ENCODE data around the gene B4GALNT2. TPM values are rescaled to one million over a fixed set of nuclear protein-coding genes. Genes with fewer than 3 reads are reported as not detected.
"Not testable (repeated sequence)": the region's sequence is repeated elsewhere in the genome, so short reads cannot be mapped to it uniquely, and the experiment has no call there.

B4GALNT2 gene
- polyA plus RNA-seq, 1 donor from 2014 or later = not detected

DNA sequence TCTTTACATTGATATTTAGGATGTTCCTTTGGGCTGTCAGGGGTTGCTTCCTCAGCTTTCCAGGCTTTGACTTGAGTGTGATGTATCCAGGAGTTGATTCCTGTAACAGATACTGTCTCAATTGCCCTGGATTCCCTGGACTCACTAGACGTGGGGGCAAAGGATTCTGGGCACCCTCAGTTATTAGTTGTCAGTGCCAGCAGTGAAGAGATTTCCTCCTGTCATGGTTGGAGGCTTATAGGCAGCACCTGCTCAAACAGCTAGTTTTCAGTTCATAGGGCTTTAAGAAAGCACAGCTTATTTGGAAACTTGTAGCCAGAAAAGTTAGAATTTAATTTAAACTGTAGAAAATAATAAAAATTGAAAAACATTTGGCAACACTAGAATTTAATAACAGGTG lies 9.5 kb upstream of the B4GALNT2 start:
- Histone ChIP-seq H2AFZ (ENCODE audit: low read depth, low read length) (no peak overlapping the region), H3K27me3 (ENCODE audit: insufficient read depth, low read depth, low read length) (no peaks in the 10 kb centered on the region), H3K9ac (ENCODE audit: low read length) (no peak overlapping the region), H3K4me2 (ENCODE audit: low read length) (no peak overlapping the region), H3F3A (ENCODE audit: insufficient read depth, low read length, poor library complexity, severe bottlenecking) (no peaks in the 10 kb centered on the region), H4K20me1 (ENCODE audit: insufficient read depth) (no peaks in the 10 kb centered on the region), H3K9me2 (ENCODE audit: insufficient read depth, low read length) (no peaks in the 10 kb centered on the region), H3K79me2 (replicated peaks; ENCODE audit: insufficient read depth, low read length) (no peaks in the 10 kb centered on the region), H3K4me3 (ENCODE audit: low read length) (no peak overlapping the region), H3K27ac (ENCODE audit: low read length) (no peak overlapping the region), H3K36me3 (ENCODE audit: insufficient read depth, low read length) (no peaks in the 10 kb centered on the region), H3K9me3 (ENCODE audit: low read length) (no peaks in the 10 kb centered on the region)
- no peak for TF ChIP-seq POLR2AphosphoS5 (IDR thresholded peaks at IDR 0.05)
- TF ChIP-seq TAF1 (IDR thresholded peaks at IDR 0.05; ENCODE audit: low read depth) = no peak
- TF ChIP-seq, protein P1, sequence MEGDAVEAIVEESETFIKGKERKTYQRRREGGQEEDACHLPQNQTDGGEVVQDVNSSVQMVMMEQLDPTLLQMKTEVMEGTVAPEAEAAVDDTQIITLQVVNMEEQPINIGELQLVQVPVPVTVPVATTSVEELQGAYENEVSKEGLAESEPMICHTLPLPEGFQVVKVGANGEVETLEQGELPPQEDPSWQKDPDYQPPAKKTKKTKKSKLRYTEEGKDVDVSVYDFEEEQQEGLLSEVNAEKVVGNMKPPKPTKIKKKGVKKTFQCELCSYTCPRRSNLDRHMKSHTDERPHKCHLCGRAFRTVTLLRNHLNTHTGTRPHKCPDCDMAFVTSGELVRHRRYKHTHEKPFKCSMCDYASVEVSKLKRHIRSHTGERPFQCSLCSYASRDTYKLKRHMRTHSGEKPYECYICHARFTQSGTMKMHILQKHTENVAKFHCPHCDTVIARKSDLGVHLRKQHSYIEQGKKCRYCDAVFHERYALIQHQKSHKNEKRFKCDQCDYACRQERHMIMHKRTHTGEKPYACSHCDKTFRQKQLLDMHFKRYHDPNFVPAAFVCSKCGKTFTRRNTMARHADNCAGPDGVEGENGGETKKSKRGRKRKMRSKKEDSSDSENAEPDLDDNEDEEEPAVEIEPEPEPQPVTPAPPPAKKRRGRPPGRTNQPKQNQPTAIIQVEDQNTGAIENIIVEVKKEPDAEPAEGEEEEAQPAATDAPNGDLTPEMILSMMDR (IDR thresholded peaks at IDR 0.05; ENCODE audit: poor library complexity, severe bottlenecking) = no peak
- no peak for TF ChIP-seq EP300 (conservative IDR thresholded peaks at IDR 0.05; ENCODE audit: poor library complexity, severe bottlenecking)

DNA sequence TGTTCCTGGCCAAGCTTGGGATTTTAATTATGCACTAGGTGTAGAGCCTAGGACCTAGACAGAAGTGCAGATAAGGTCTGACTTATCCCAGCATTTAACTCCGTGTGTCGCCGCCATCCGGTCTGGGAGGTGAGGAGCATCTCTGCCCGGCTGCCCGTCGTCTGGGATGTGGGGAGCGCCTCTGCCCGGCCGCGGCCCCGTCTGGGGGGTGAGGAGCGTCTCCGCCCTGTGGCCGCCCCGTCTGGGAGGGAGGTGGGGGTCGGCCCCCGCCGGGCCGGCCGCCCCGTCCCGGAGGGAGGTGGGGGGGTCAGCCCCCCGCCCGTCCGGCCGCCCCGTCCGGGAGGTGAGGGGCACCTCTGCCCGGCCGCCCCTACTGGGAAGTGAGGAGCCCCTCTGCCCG lies 7.1 kb upstream of the B4GALNT2 start:
- H3K9me2 ChIP-seq (ENCODE audit: insufficient read depth, low read length) = no peaks in the 10 kb centered on the region
- H3K9ac ChIP-seq (ENCODE audit: low read length) = no peak overlapping the region
- no peaks in the 10 kb centered on the region for H3F3A ChIP-seq (ENCODE audit: insufficient read depth, low read length, poor library complexity, severe bottlenecking)
- no peak overlapping the region for H3K27ac ChIP-seq (ENCODE audit: low read length)
- no peak overlapping the region for H3K4me3 ChIP-seq (ENCODE audit: low read length)
- no peaks in the 10 kb centered on the region for H4K20me1 ChIP-seq (ENCODE audit: insufficient read depth)
- no peaks in the 10 kb centered on the region for H3K79me2 ChIP-seq (replicated peaks; ENCODE audit: insufficient read depth, low read length)
- H3K36me3 ChIP-seq (ENCODE audit: insufficient read depth, low read length) = no peaks in the 10 kb centered on the region
- TF ChIP-seq EP300 (conservative IDR thresholded peaks at IDR 0.05; ENCODE audit: poor library complexity, severe bottlenecking) (no peak), SMC3 (conservative IDR thresholded peaks at IDR 0.05; ENCODE audit: poor library complexity) (no peak), MXI1 (conservative IDR thresholded peaks at IDR 0.05; ENCODE audit: poor library complexity, severe bottlenecking) (no peak), RAD21 (conservative IDR thresholded peaks at IDR 0.05) (no peak), EZH2 (IDR thresholded peaks at IDR 0.05; ENCODE audit: borderline replicate concordance, insufficient read depth, low read length, poor library complexity, severe bottlenecking) (no peak), POLR2AphosphoS5 (IDR thresholded peaks at IDR 0.05) (no peak), TAF1 (IDR thresholded peaks at IDR 0.05; ENCODE audit: low read depth) (no peak)
- TF ChIP-seq, protein P2, sequence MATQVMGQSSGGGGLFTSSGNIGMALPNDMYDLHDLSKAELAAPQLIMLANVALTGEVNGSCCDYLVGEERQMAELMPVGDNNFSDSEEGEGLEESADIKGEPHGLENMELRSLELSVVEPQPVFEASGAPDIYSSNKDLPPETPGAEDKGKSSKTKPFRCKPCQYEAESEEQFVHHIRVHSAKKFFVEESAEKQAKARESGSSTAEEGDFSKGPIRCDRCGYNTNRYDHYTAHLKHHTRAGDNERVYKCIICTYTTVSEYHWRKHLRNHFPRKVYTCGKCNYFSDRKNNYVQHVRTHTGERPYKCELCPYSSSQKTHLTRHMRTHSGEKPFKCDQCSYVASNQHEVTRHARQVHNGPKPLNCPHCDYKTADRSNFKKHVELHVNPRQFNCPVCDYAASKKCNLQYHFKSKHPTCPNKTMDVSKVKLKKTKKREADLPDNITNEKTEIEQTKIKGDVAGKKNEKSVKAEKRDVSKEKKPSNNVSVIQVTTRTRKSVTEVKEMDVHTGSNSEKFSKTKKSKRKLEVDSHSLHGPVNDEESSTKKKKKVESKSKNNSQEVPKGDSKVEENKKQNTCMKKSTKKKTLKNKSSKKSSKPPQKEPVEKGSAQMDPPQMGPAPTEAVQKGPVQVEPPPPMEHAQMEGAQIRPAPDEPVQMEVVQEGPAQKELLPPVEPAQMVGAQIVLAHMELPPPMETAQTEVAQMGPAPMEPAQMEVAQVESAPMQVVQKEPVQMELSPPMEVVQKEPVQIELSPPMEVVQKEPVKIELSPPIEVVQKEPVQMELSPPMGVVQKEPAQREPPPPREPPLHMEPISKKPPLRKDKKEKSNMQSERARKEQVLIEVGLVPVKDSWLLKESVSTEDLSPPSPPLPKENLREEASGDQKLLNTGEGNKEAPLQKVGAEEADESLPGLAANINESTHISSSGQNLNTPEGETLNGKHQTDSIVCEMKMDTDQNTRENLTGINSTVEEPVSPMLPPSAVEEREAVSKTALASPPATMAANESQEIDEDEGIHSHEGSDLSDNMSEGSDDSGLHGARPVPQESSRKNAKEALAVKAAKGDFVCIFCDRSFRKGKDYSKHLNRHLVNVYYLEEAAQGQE (IDR thresholded peaks at IDR 0.05; ENCODE audit: borderline replicate concordance) = no peak
- TF ChIP-seq, protein P1 (IDR thresholded peaks at IDR 0.05; ENCODE audit: poor library complexity, severe bottlenecking) = no peak
- H2AFZ ChIP-seq (ENCODE audit: low read depth, low read length) = no peak overlapping the region
- H3K4me2 ChIP-seq (ENCODE audit: low read length) = no peak overlapping the region
- H3K9me3 ChIP-seq (ENCODE audit: low read length) = peaks cover 2% of the 10 kb centered on the region
- peaks cover 3% of the 10 kb centered on the region for H3K27me3 ChIP-seq (ENCODE audit: insufficient read depth, low read depth, low read length)

DNA sequence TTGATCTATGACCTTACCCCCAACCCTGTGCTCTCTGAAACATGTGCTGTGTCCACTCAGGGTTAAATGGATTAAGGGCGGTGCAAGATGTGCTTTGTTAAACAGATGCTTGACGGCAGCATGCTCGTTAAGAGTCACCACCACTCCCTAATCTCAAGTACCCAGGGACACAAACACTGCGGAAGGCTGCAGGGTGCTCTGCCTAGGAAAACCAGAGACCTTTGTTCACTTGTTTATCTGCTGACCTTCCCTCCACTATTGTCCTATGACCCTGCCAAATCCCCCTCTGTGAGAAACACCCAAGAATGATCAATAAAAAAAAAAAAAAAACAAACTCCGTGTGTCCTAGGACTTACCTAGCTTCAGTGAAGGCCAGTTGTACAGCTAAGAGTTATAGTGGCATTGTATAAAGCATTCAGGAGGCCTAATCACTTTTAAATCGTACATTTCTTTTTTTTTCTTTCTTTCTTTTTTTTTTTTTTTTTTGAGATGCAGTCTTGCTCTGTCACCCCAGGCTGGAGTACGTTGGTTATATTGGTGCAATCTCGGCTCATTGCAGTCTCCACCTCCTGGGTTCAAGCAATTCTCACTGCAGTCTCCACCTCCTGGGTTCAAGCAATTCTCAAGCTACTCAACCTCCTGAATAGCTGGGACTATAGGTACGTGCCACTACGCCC lies 6.2 kb upstream of the B4GALNT2 start:
- not testable (repeated sequence) for H3K27ac ChIP-seq (ENCODE audit: low read length); H2AFZ ChIP-seq (ENCODE audit: low read depth, low read length); H3K9me2 ChIP-seq (ENCODE audit: insufficient read depth, low read length); H3K36me3 ChIP-seq (ENCODE audit: insufficient read depth, low read length); H3K79me2 ChIP-seq (replicated peaks; ENCODE audit: insufficient read depth, low read length); H3K9me3 ChIP-seq (ENCODE audit: low read length); H4K20me1 ChIP-seq (ENCODE audit: insufficient read depth); H3F3A ChIP-seq (ENCODE audit: insufficient read depth, low read length, poor library complexity, severe bottlenecking); H3K4me3 ChIP-seq (ENCODE audit: low read length); H3K9ac ChIP-seq (ENCODE audit: low read length); H3K4me2 ChIP-seq (ENCODE audit: low read length)
- H3K27me3 ChIP-seq (ENCODE audit: insufficient read depth, low read depth, low read length) = peaks cover 10% of the 10 kb centered on the region

DNA sequence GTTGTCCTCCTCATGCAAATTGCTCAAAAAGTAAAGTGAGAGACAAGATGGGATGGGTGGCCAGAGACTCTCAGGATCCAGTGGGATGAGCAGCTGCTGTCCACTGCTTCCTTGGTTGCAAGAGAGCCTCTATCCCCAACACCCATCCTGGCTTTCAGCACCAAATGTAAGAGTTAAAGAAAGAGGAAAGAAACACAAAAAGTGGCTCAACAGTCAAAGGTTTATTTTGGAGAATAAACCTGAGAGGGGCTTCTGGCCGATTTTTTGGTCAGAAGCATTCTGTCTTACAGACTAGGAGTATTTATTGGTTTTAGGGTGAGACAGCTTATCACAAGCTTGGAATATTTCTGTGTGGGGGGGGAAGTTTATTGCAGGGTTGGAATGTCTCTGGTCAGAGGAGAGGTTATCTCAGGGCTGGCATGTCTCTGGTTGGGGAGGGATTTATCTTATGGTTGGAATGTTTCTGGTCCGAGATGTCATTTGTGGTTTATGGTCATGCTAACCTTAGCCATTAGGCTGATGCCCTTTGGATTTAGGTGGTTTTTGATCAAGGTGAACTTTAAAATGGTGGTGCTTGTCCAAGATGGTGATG lies 3.1 kb upstream of the B4GALNT2 start:
- peaks cover 38% of the 10 kb centered on the region for H3K27me3 ChIP-seq (ENCODE audit: insufficient read depth, low read depth, low read length)
- not testable (repeated sequence) for H3K9me2 ChIP-seq (ENCODE audit: insufficient read depth, low read length); H3K36me3 ChIP-seq (ENCODE audit: insufficient read depth, low read length); H3F3A ChIP-seq (ENCODE audit: insufficient read depth, low read length, poor library complexity, severe bottlenecking); H4K20me1 ChIP-seq (ENCODE audit: insufficient read depth); H3K79me2 ChIP-seq (replicated peaks; ENCODE audit: insufficient read depth, low read length); H3K9me3 ChIP-seq (ENCODE audit: low read length); H2AFZ ChIP-seq (ENCODE audit: low read depth, low read length); H3K4me2 ChIP-seq (ENCODE audit: low read length); H3K27ac ChIP-seq (ENCODE audit: low read length); H3K4me3 ChIP-seq (ENCODE audit: low read length); H3K9ac ChIP-seq (ENCODE audit: low read length)
